Inflammatory macrophage (primary cell): Measurements from ENCODE around the gene TBC1D20.
A peak's percentile ranks its signal among the peaks of the same experiment; 100 is the strongest.
"Not testable (repeated sequence)": the region's sequence is repeated elsewhere in the genome, so short reads cannot be mapped to it uniquely, and the experiment has no call there.

Source experiments
- DNase-seq, 2 donors: peaks; one replicate each; pipeline ENCODE4 v3.0.0-alpha.2; 2020 to 2022

TBC1D20 gene

GRCh38 chr20:400454-401275, 61.7 kb downstream of the TBC1D20 start:
- DNase-seq: peak in 1 of 2 donors; percentile 15

GRCh38 chr20:400128-400453, 62.2 kb downstream of the TBC1D20 start:
- no peak for DNase-seq

GRCh38 chr20:399182-399707, 63.1 kb downstream of the TBC1D20 start:
- DNase-seq: no peak

- DNase-seq: no peak
Observed at GRCh38 chr20:397432-398237, 64.7 kb downstream of the TBC1D20 start.

- no peak for DNase-seq
Observed at GRCh38 chr20:396619-397431, 65.5 kb downstream of the TBC1D20 start.

- DNase-seq: no peak
Observed at GRCh38 chr20:396252-396618, 66.1 kb downstream of the TBC1D20 start.

- DNase-seq: not testable (repeated sequence)
Observed at GRCh38 chr20:393296-393695, 69.0 kb downstream of the TBC1D20 start.

- DNase-seq: no peak
Observed at GRCh38 chr20:391041-391711, 71.2 kb downstream of the TBC1D20 start.

- DNase-seq: no peak
Observed at GRCh38 chr20:389220-389619, 73.1 kb downstream of the TBC1D20 start.

- DNase-seq: no peak
Observed at GRCh38 chr20:388034-388994, 74.0 kb downstream of the TBC1D20 start.

GRCh38 chr20:387520-387919, 74.8 kb downstream of the TBC1D20 start:
- no peak for DNase-seq

GRCh38 chr20:386634-387033, 75.7 kb downstream of the TBC1D20 start:
- DNase-seq: not testable (repeated sequence)
